Pancreas (tissue), 10 donors: ENCODE measurements around the gene MPL. TPM values are rescaled to one million over a fixed set of nuclear protein-coding genes. Genes with fewer than 3 reads are reported as not detected.
A peak's percentile ranks its signal among the peaks of the same experiment; 100 is the strongest.

Experiments used
- ATAC-seq, 4 donors: fragments of 200-7000 bp; cut with Tn5 transposase; one replicate each; pipeline versions ENCODE4 v1.8.0 to v1.9.1; 2020; ENCODE audit warnings: mild to moderate bottlenecking in 4 of 4, moderate library complexity in 4 of 4
- DNase-seq, 6 donors: peaks; one replicate each; pipeline ENCODE4 v3.0.0-alpha.2; 2020
- FAIRE-seq: peaks from 2 replicates; lab custom pipeline; 2012; peaks lifted over from hg19 to GRCh38; lab: Jason Lieb, UNC
- H3K27ac ChIP-seq, 4 donors: fragments of 200-600 bp; sonication (generic); 1 replicate in 3 of 4; 2 replicates in 1 of 4; pipeline versions ENCODE4 v1.5.0 to v1.8.0; 2020
- H3K27me3 ChIP-seq, 4 donors: fragments of 200-600 bp; one replicate each; pipeline ENCODE4 v1.8.0; 2021
- H3K36me3 ChIP-seq, 3 donors: fragments of 200-600 bp; sonication (generic) in 1 of 3; one replicate each; pipeline versions ENCODE4 v1.5.0 to v1.8.0; 2020 to 2021
- H3K4me1 ChIP-seq, 3 donors: fragments of 200-600 bp; one replicate each; pipeline ENCODE4 v1.8.0; 2021
- H3K4me3 ChIP-seq, 4 donors: fragments of 200-600 bp; sonication (generic) in 2 of 4; one replicate each; pipeline versions ENCODE4 v1.5.0 to v1.8.0; 2020 to 2021
- H3K9me3 ChIP-seq, 4 donors: fragments of 200-600 bp; one replicate each; pipeline ENCODE4 v1.8.0; 2021
- CTCF ChIP-seq, 4 donors: fragments of 200-600 bp; sonication (generic) in 3 of 4; IDR thresholded peaks; one replicate each; pipeline versions ENCODE4 v1.5.0 to v1.8.0; 2021; ENCODE audit warnings: antibody characterized with exemption in 4 of 4
- WGBS, 2 donors: extraction: QIAGEN DNeasy Blood & Tissue Kit; methylation state at CpG; one replicate each; pipeline ENCODE4 v1.1.7; 2013; 5-methylcytosine and 5-hydroxymethylcytosine counted together
- intact Hi-C, 3 donors: fragments of 100-400 bp; cut with DNase I; formaldehyde crosslinking; loops; one replicate each; pipeline versions ENCODE4 v1.11.1 to v1.14.2; 2022
- polyA plus RNA-seq, 2 donors: library from polyadenylated mRNA; stranded (reverse); fragments of 200-250 nt; gene quantifications; one replicate each; pipeline ENCODE4 v1.2.3, GENCODE V29; 2013
- total RNA-seq, 6 donors: library from RNA; stranded (reverse); fragmentation: NEBNext Ultra II Directional in 4 of 6; extraction: Animal tissue kit (Norgen Biotek cat#: 25700) in 4 of 6; gene quantifications; one replicate each; pipeline versions ENCODE4 v1.2.1 to v1.2.4, GENCODE V29; 2021 to 2023
- donor health status: healthy with polysubstance abuse.
- donor health status: DM: no; HTN: no; CAD: no; lungs with moderate emphysema.
- donor health status: DM: no; HTN: no; CAD: no.
- donor health status: control.
- donor health status: control.
- donor health status: Bipolar disorder and iron deficiency.
- donor health status: DM: yes; HTN: yes; CAD: no.
- donor health status: DM: no; HTN: no; CAD: no.
- donor health status: DM: no; HTN: no; CAD: no.
- donor health status: DM: yes; HTN: yes; CAD: no.

The MPL gene
- total and polyA plus RNA-seq, 8 donors: 0.08 to 0.43 (median 0.12) TPM; not detected in 2

GRCh38 chr1:43363283-43363934, 25.8 kb downstream of the MPL start:
- no peaks in the 10 kb centered on the region for H3K9me3 ChIP-seq
- FAIRE-seq (no peak), ATAC-seq (no peak), DNase-seq (no peak)
- no peak overlapping the region for H3K27ac ChIP-seq
- intact Hi-C loops: loop anchor here in 2 of 3 donors (10.0 kb wide), 1 partner anchor 129 kb away; no protein-coding TSS in a partner anchor
- WGBS, 2 donors: 81 to 85% methylated on average over 9 of the region's 9 CpGs
- H3K4me1 ChIP-seq: peaks cover 8 to 12% (median 10%) of the 10 kb centered on the region in 3 donors
- H3K27me3 ChIP-seq: no peaks in the 10 kb centered on the region
- no peak for TF ChIP-seq CTCF (IDR thresholded peaks at IDR 0.05)
- peaks cover 0 to 26% (median 5%) of the 10 kb centered on the region in 3 donors for H3K36me3 ChIP-seq
- no peak overlapping the region for H3K4me3 ChIP-seq

GRCh38 chr1:43363935-43364525, 26.4 kb downstream of the MPL start:
- DNase-seq (no peak), FAIRE-seq (no peak), ATAC-seq (no peak)
- 78 to 84% methylated on average over 5 of the region's 5 CpGs for WGBS, 2 donors
- H3K27me3 ChIP-seq: no peaks in the 10 kb centered on the region
- intact Hi-C loops: loop anchor here in 2 of 3 donors (10.0 kb wide), 1 partner anchor 129 kb away; no protein-coding TSS in a partner anchor
- peaks cover 14 to 18% (median 15%) of the 10 kb centered on the region in 3 donors for H3K4me1 ChIP-seq
- no peaks in the 10 kb centered on the region for H3K9me3 ChIP-seq
- no peak for TF ChIP-seq CTCF (IDR thresholded peaks at IDR 0.05)
- H3K27ac ChIP-seq: no peak overlapping the region
- no peak overlapping the region for H3K4me3 ChIP-seq
- H3K36me3 ChIP-seq: peaks cover 0 to 26% (median 5%) of the 10 kb centered on the region in 3 donors

GRCh38 chr1:43365678-43366077, 28.1 kb downstream of the MPL start:
- H3K27ac ChIP-seq: peak overlapping the region in 1 of 4 donors; percentile 11

GRCh38 chr1:43366179-43366578, 28.6 kb downstream of the MPL start:
- ATAC-seq: peak in 2 of 4 donors; percentile 5 to 26
- peak overlapping the region in 1 of 4 donors; percentile 11 for H3K27ac ChIP-seq
- WGBS, 2 donors: 23 to 25% methylated on average over 11 of the region's 11 CpGs

More at GRCh38 chr1:43365678-43366077, 28.1 kb downstream of the MPL start:
- Histone ChIP-seq H3K4me3 (peak overlapping the region in 1 of 4 donors; percentile 89), H3K9me3 (no peaks in the 10 kb centered on the region), H3K36me3 (peaks cover 0 to 26% (median 5%) of the 10 kb centered on the region in 3 donors), H3K4me1 (peaks cover 14 to 18% (median 15%) of the 10 kb centered on the region in 3 donors), H3K27me3 (no peaks in the 10 kb centered on the region)
- TF ChIP-seq CTCF (IDR thresholded peaks at IDR 0.05): no peak
- FAIRE-seq: no peak
- DNase-seq: no peak
- no peak for ATAC-seq
- intact Hi-C loops: loop anchor here in 2 of 3 donors (10.0 kb wide), 1 partner anchor 131 kb away; no protein-coding TSS in a partner anchor
- 85 to 86% methylated on average over 2 of the region's 2 CpGs for WGBS, 2 donors

More at GRCh38 chr1:43366179-43366578, 28.6 kb downstream of the MPL start:
- no peak for FAIRE-seq
- TF ChIP-seq CTCF (IDR thresholded peaks at IDR 0.05): no peak
- Histone ChIP-seq H3K9me3 (no peaks in the 10 kb centered on the region), H3K36me3 (peaks cover 0 to 26% (median 5%) of the 10 kb centered on the region in 3 donors), H3K4me3 (peak overlapping the region in 2 of 4 donors; percentile 78 to 89), H3K4me1 (peaks cover 14 to 18% (median 15%) of the 10 kb centered on the region in 3 donors), H3K27me3 (no peaks in the 10 kb centered on the region)
- peak; percentile 35 to 81 (median 60) for DNase-seq
- intact Hi-C loops: loop anchor here in 2 of 3 donors (10.0 kb wide), 1 partner anchor 131 kb away; no protein-coding TSS in a partner anchor
